SH-SY5Y (cell line): Measurements from ENCODE around the gene PCSK4.

Experiments
- GATA2 ChIP-seq: IDR thresholded peaks from 2 replicates; pipeline ENCODE4 v1.6.1; 2011; ENCODE audit warnings: mild to moderate bottlenecking, low read depth, low read length
- GATA3 ChIP-seq: IDR thresholded peaks from 2 replicates; pipeline ENCODE4 v1.6.1; 2011; ENCODE audit warnings: low read depth, mild to moderate bottlenecking, low read length, moderate library complexity

DNA sequence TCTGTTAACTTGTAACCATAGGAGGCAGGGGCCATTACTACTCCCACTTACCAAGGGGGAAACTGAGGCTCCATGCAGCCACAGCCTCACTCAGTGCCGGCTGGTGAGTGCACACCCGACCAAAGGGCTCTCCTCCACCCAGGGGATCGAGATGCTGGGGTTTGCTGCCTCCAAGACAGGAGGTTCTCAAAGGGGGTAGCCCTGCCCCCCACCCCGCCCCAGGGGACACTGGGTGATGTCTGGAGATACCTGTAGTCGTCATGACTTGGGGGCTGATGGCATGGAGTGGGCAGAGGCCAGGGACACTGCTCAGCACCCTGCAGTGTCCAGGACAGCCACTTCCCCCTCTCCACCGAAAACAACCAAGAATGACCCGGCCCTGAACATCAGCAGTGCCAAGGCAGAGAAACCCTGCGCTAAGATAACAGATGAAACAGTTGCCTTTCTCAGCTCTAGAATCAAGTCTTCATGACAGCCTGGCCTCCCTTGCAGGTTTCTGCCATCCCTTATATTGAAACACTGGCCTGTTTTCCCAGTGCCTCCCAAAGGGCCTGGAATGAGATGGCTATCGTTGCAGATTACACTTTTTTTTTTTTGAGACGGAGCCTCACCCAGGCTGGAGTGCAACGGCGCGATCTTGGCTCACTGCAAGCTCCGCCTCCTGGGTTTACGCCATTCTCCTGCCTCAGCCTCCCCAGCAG, 4.1 kb upstream of the PCSK4 start:
- TF ChIP-seq GATA3, result no peak
- no peak for TF ChIP-seq GATA2
